ENCODE data around the gene POU4F1. TPM values are rescaled to one million over a fixed set of nuclear protein-coding genes. Genes with fewer than 3 reads are reported as not detected.

POU4F1 gene
- total RNA-seq, 6 experiments from 2014 or later, result 0.07 to 0.25 (median 0.19) TPM; not detected in 3

- ATAC-seq, result no peak
- intact Hi-C loops (cut with DNase I), result no loop called here
- no peak for DNase-seq
- 51% methylated on average over 3 of the region's 3 CpGs for WGBS (ENCODE audit: insufficient coverage, low coverage, low lambda C conversion rate, missing lambda C conversion rate)
- peaks cover 0 to 18% (median 4%) of the 10 kb centered on the region in 4 donors for H3K4me1 ChIP-seq
- no peaks in the 10 kb centered on the region for H3K9me3 ChIP-seq
- no peak for TF ChIP-seq POLR2A (IDR thresholded peaks at IDR 0.05)
- TF ChIP-seq, protein P1, sequence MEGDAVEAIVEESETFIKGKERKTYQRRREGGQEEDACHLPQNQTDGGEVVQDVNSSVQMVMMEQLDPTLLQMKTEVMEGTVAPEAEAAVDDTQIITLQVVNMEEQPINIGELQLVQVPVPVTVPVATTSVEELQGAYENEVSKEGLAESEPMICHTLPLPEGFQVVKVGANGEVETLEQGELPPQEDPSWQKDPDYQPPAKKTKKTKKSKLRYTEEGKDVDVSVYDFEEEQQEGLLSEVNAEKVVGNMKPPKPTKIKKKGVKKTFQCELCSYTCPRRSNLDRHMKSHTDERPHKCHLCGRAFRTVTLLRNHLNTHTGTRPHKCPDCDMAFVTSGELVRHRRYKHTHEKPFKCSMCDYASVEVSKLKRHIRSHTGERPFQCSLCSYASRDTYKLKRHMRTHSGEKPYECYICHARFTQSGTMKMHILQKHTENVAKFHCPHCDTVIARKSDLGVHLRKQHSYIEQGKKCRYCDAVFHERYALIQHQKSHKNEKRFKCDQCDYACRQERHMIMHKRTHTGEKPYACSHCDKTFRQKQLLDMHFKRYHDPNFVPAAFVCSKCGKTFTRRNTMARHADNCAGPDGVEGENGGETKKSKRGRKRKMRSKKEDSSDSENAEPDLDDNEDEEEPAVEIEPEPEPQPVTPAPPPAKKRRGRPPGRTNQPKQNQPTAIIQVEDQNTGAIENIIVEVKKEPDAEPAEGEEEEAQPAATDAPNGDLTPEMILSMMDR (IDR thresholded peaks at IDR 0.05), result no peak
- H3K4me3 ChIP-seq, result no peak overlapping the region
- H3K27ac ChIP-seq, result no peak overlapping the region
- H3K27me3 ChIP-seq, result peaks cover 5 to 34% of the 10 kb centered on the region in 2 donors
- H3K36me3 ChIP-seq, result peaks cover 0 to 7% (median 0%) of the 10 kb centered on the region in 4 donors
These were observed 7.7 kb upstream of the POU4F1 start for GRCh38 chr13:78611040-78611439.

DNA sequence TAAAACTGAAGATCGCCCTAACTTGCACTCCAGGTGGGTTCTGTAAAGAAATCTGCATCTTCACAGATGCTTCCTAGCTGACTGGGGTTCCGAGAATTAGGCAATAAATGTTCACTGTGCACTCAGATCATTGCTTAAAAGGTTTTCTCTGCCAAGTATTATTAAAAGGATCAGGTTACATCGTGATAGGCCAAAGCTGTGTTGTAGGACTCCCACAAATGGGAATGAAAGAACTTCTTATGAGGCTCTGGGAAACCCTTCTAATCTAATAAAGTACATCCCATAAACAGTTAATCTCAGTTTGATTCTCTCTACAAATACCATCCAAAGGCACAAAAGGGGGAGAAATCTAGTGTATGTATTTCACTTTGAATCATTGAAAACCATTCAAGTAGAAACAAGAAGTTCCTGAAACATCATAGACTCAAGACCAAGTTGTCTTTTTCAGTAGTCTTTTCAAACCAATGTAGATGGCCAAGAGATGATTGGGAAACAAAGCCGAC is 7.1 kb upstream of the POU4F1 start:
- TF ChIP-seq, protein P1 (IDR thresholded peaks at IDR 0.05), result no peak
- no peak for TF ChIP-seq POLR2A (IDR thresholded peaks at IDR 0.05)
- DNase-seq, result no peak
- intact Hi-C loops (cut with DNase I), result no loop called here
- Histone ChIP-seq H3K4me3 (no peak overlapping the region), H3K27ac (no peak overlapping the region), H3K9me3 (no peaks in the 10 kb centered on the region), H3K36me3 (peaks cover 0 to under 1% (median 0%) of the 10 kb centered on the region in 4 donors), H3K4me1 (peaks cover 0 to 18% (median 4%) of the 10 kb centered on the region in 4 donors), H3K27me3 (peaks cover 5 to 38% of the 10 kb centered on the region in 2 donors)
- no peak for ATAC-seq
- WGBS (ENCODE audit: insufficient coverage, low coverage, low lambda C conversion rate, missing lambda C conversion rate), result 42% methylated on average over 4 of the region's 4 CpGs

DNA sequence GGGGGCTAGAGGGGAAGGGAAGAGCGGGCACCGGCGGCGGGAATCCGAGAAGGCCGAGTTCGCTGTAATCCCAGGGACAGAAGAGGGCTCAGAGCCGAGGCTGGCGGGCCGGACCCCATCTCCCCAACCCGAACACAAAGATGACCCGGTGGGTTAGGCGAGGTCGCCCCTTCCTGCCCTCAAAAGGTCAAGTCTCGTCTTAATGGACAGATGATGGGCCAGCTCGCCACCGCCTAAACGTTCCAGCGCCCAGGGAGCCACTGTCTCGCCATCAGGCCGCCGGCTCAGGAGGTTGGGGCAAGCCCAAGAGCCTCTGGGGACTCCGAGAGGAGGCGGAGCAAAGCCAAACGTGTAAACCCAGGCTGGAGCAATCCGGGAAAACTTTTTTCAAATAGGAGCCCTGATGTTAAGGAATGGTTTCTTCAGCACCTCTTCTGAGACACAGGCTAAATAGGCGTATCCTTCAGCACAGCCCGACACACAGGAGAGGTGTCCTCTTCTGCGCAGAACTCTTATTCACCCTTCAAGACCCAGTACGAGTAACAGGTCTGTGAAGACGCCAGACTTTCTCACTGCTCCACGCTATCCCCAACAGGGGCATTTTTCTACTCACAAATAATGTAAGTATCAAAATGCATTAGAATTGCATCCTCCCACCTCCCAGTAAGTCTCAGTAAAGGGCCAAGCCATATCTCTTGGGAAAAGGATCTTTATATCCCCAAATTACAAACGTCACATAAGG is 6.3 kb upstream of the POU4F1 start:
- WGBS (ENCODE audit: insufficient coverage, low coverage, low lambda C conversion rate, missing lambda C conversion rate), result 7% methylated on average over 14 of the region's 33 CpGs
- H3K9me3 ChIP-seq, result no peaks in the 10 kb centered on the region
- ATAC-seq (peak; percentile 56 to 75 (median 69)), DNase-seq (peak in 2 of 3 donors; percentile 41 to 42)
- no peak for TF ChIP-seq POLR2A (IDR thresholded peaks at IDR 0.05)
- H3K36me3 ChIP-seq, result no peaks in the 10 kb centered on the region
- peak overlapping the region; percentile 41 to 52 (median 45) for H3K4me3 ChIP-seq
- no peak overlapping the region for H3K27ac ChIP-seq
- intact Hi-C loops (cut with DNase I), result no loop called here
- peaks cover 0 to 18% (median 4%) of the 10 kb centered on the region in 4 donors for H3K4me1 ChIP-seq
- H3K27me3 ChIP-seq, result peaks cover 5 to 46% of the 10 kb centered on the region in 2 donors

- Histone ChIP-seq H3K27ac (no peak overlapping the region), H3K4me1 (peaks cover 0 to 18% (median 4%) of the 10 kb centered on the region in 4 donors), H3K27me3 (peaks cover 5 to 50% of the 10 kb centered on the region in 2 donors), H3K9me3 (no peaks in the 10 kb centered on the region), H3K36me3 (no peaks in the 10 kb centered on the region), H3K4me3 (peak overlapping the region; percentile 41 to 52 (median 45))
- TF ChIP-seq POLR2A (IDR thresholded peaks at IDR 0.05), result no peak
- TF ChIP-seq, protein P1 (IDR thresholded peaks at IDR 0.05), result no peak
- DNase-seq, result peak in 1 of 3 donors; percentile 34
- 4% methylated on average over 29 of the region's 54 CpGs for WGBS (ENCODE audit: insufficient coverage, low coverage, low lambda C conversion rate, missing lambda C conversion rate)
- intact Hi-C loops (cut with DNase I), result no loop called here
- ATAC-seq, result peak; percentile 51 to 61 (median 54)
These were observed 5.5 kb upstream of the POU4F1 start for GRCh38 chr13:78608688-78609463.

Measured in right lobe of liver (tissue), 6 donors.